Mesendoderm (in vitro differentiated cells): ENCODE data around the gene PSMB3.

Experiments
- DNase-seq: peaks from one replicate; pipeline ENCODE4 v3.0.0; 2013
- H2AK5ac ChIP-seq: 2 replicates; pipeline ENCODE4 v1.6.1; 2013; ENCODE audit warnings: low read length, inconsistent platforms
- H2BK120ac ChIP-seq: 2 replicates; pipeline ENCODE4 v1.6.1; 2013; ENCODE audit warnings: low read depth, mild to moderate bottlenecking, low read length, moderate library complexity, mixed read lengths
- H2BK15ac ChIP-seq: replicated peaks from 2 replicates; pipeline ENCODE4 v1.6.1; 2013; ENCODE audit warnings: low read depth, mild to moderate bottlenecking, moderate library complexity
- H2BK5ac ChIP-seq: 2 replicates; pipeline ENCODE4 v1.6.1; 2013; ENCODE audit warnings: low read length, inconsistent platforms
- H3K18ac ChIP-seq: 2 replicates; pipeline ENCODE4 v1.6.1; 2013; ENCODE audit warnings: mild to moderate bottlenecking, low read length, mixed read lengths
- H3K23ac ChIP-seq: one replicate; pipeline ENCODE4 v1.6.1; 2013; ENCODE audit warnings: low read length
- H3K27ac ChIP-seq: 2 replicates; pipeline ENCODE4 v1.5.1; 2013; ENCODE audit warnings: low read depth, mild to moderate bottlenecking, inconsistent platforms, low read length, moderate library complexity
- H3K27me3 ChIP-seq: 2 replicates; pipeline ENCODE4 v1.6.1; 2013; ENCODE audit warnings: low read length, control low read depth, mild to moderate bottlenecking, inconsistent platforms; ENCODE audit not compliant: insufficient read depth, poor library complexity
- H3K36me3 ChIP-seq: 2 replicates; pipeline ENCODE4 v1.6.1; 2013; ENCODE audit warnings: low read length, inconsistent platforms; ENCODE audit not compliant: control insufficient read depth, insufficient read depth
- H3K4ac ChIP-seq: one replicate; pipeline ENCODE4 v1.6.1; 2013; ENCODE audit warnings: low read depth, mild to moderate bottlenecking, low read length, moderate library complexity
- H3K4me1 ChIP-seq: 2 replicates; pipeline ENCODE4 v1.6.1; 2013; ENCODE audit warnings: low read depth, low read length, inconsistent platforms; ENCODE audit not compliant: control insufficient read depth
- H3K4me2 ChIP-seq: 2 replicates; pipeline ENCODE4 v1.6.1; 2013; ENCODE audit warnings: low read length
- H3K4me3 ChIP-seq: 2 replicates; pipeline ENCODE4 v1.5.1; 2013; ENCODE audit warnings: mild to moderate bottlenecking, low read length
- H3K56ac ChIP-seq: one replicate; pipeline ENCODE4 v1.6.1; 2013; ENCODE audit warnings: low read length
- H3K79me1 ChIP-seq: 2 replicates; pipeline ENCODE4 v1.6.1; 2013; ENCODE audit warnings: low read length, inconsistent platforms
- H3K79me2 ChIP-seq: 2 replicates; pipeline ENCODE4 v1.6.1; 2013; ENCODE audit warnings: mild to moderate bottlenecking, low read length; ENCODE audit not compliant: control insufficient read depth, insufficient read depth
- H3K9ac ChIP-seq: 2 replicates; pipeline ENCODE4 v1.6.1; 2013; ENCODE audit warnings: low read length, inconsistent platforms
- H4K5ac ChIP-seq: one replicate; pipeline ENCODE4 v1.6.1; 2013; ENCODE audit warnings: low read length
- H4K8ac ChIP-seq: one replicate; pipeline ENCODE4 v1.6.1; 2013; ENCODE audit warnings: low read depth, mild to moderate bottlenecking, control low read depth, low read length, moderate library complexity
- WGBS: extraction: QIAGEN DNeasy Blood & Tissue Kit; methylation state at CpG from one replicate; pipeline ENCODE4 v1.1.7; 2013; ENCODE audit warnings: low lambda C conversion rate, missing lambda C conversion rate; ENCODE audit not compliant: insufficient coverage; ENCODE audit errors: extremely low coverage; 5-methylcytosine and 5-hydroxymethylcytosine counted together

Gene PSMB3

GRCh38 chr17:38751144-38751807 lies 1.3 kb upstream of the PSMB3 start:
- Histone ChIP-seq H3K4ac (no peak overlapping the region), H3K18ac (no peak overlapping the region), H3K4me2 (peak overlapping the region; percentile 95), H2BK15ac (no peak overlapping the region), H3K79me1 (peaks cover 12% of the 10 kb centered on the region), H2BK120ac (no peak overlapping the region), H3K56ac (peak overlapping the region; percentile 93), H3K36me3 (peaks cover 2% of the 10 kb centered on the region), H3K4me1 (peaks cover 11% of the 10 kb centered on the region), H3K79me2 (peaks cover 30% of the 10 kb centered on the region), H3K23ac (no peak overlapping the region), H4K5ac (no peak overlapping the region), H3K27me3 (no peaks in the 10 kb centered on the region), H3K9ac (peak overlapping the region; percentile 85), H3K27ac (no peak overlapping the region), H2BK5ac (no peak overlapping the region), H4K8ac (no peak overlapping the region), H3K4me3 (peak overlapping the region; percentile 3), H2AK5ac (no peak overlapping the region)
- WGBS: no CpG with 5 or more reads among the region's 10 CpGs
- DNase-seq: peak; percentile 43

DNA sequence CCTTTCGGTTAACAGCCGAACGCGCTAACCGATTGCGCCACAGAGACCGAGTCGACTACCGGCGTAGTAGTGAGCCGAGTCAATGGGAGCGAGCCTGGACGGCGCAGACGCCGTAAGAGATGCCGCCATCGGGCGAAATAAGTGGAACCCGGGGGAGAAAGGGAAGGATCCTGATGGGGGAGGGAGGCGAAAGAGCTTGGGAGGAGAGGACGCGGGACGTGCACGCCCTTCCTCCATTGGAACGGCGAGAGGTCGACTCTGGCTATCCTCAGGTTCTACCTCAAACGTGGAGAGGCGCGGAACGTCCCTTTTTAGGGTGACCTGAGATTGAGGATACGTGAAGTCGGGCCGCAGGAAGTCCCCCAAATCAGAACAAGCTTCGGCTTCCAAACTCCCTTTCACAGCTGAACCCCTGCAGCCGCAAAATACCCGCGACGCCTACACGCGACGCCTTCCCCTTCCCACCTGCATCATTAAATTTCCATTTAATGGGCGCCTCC lies 683 bp upstream of the PSMB3 start:
- Histone ChIP-seq H3K4me2 (peak overlapping the region; percentile 76), H3K27ac (no peak overlapping the region), H2BK120ac (no peak overlapping the region), H3K79me1 (peaks cover 11% of the 10 kb centered on the region), H3K9ac (peak overlapping the region; percentile 75), H4K8ac (no peak overlapping the region), H2BK5ac (peak overlapping the region; percentile 5), H3K4me1 (peaks cover 10% of the 10 kb centered on the region), H3K23ac (no peak overlapping the region), H2BK15ac (no peak overlapping the region), H4K5ac (no peak overlapping the region), H3K4ac (peak overlapping the region; percentile 89), H3K36me3 (peaks cover 2% of the 10 kb centered on the region), H3K18ac (peak overlapping the region; percentile 34), H3K27me3 (no peaks in the 10 kb centered on the region), H3K56ac (peak overlapping the region; percentile 92), H3K4me3 (peak overlapping the region; percentile 70), H3K79me2 (peaks cover 24% of the 10 kb centered on the region), H2AK5ac (no peak overlapping the region)
- peak; percentile 93 for DNase-seq
- no CpG with 5 or more reads among the region's 44 CpGs for WGBS

- H3K36me3 ChIP-seq: peaks cover 3% of the 10 kb centered on the region
- H3K18ac ChIP-seq: no peak overlapping the region
- H3K23ac ChIP-seq: no peak overlapping the region
- no peak overlapping the region for H2BK15ac ChIP-seq
- peaks cover 16% of the 10 kb centered on the region for H3K79me2 ChIP-seq
- no peak overlapping the region for H3K4ac ChIP-seq
- H3K27ac ChIP-seq: no peak overlapping the region
- no peak overlapping the region for H2AK5ac ChIP-seq
- no peak overlapping the region for H4K5ac ChIP-seq
- H3K4me2 ChIP-seq: peak overlapping the region; percentile 52
- H3K9ac ChIP-seq: peak overlapping the region; percentile 98
- H3K4me3 ChIP-seq: peak overlapping the region; percentile 98
- H2BK120ac ChIP-seq: no peak overlapping the region
- H3K56ac ChIP-seq: peak overlapping the region; percentile 100
- peaks cover 11% of the 10 kb centered on the region for H3K79me1 ChIP-seq
- peaks cover 10% of the 10 kb centered on the region for H3K4me1 ChIP-seq
- no peak overlapping the region for H2BK5ac ChIP-seq
- WGBS: no CpG with 5 or more reads among the region's 22 CpGs
- H4K8ac ChIP-seq: no peak overlapping the region
- no peaks in the 10 kb centered on the region for H3K27me3 ChIP-seq
- DNase-seq: no peak
Observed at GRCh38 chr17:38753071-38753506, 548 bp downstream of the PSMB3 start.

GRCh38 chr17:38761612-38762011 lies 9.1 kb downstream of the PSMB3 start:
- no CpG with 5 or more reads among the region's 4 CpGs for WGBS
- no peak overlapping the region for H2AK5ac ChIP-seq
- no peaks in the 10 kb centered on the region for H3K79me2 ChIP-seq
- H3K23ac ChIP-seq: no peak overlapping the region
- no peak overlapping the region for H4K8ac ChIP-seq
- no peaks in the 10 kb centered on the region for H3K4me1 ChIP-seq
- H3K36me3 ChIP-seq: peaks cover 13% of the 10 kb centered on the region
- no peaks in the 10 kb centered on the region for H3K27me3 ChIP-seq
- H2BK5ac ChIP-seq: no peak overlapping the region
- peak; percentile 79 for DNase-seq
- no peak overlapping the region for H2BK15ac ChIP-seq
- no peak overlapping the region for H4K5ac ChIP-seq
- no peak overlapping the region for H3K4me2 ChIP-seq
- no peaks in the 10 kb centered on the region for H3K79me1 ChIP-seq
- H3K18ac ChIP-seq: no peak overlapping the region
- H3K4me3 ChIP-seq: no peak overlapping the region
- H3K4ac ChIP-seq: no peak overlapping the region
- H3K9ac ChIP-seq: no peak overlapping the region
- H3K27ac ChIP-seq: no peak overlapping the region
- H2BK120ac ChIP-seq: no peak overlapping the region
- H3K56ac ChIP-seq: no peak overlapping the region

GRCh38 chr17:38762231-38762630 lies 9.7 kb downstream of the PSMB3 start:
- DNase-seq: no peak

More at GRCh38 chr17:38762231-38762630, 9.7 kb downstream of the PSMB3 start:
- Histone ChIP-seq H3K79me1 (no peaks in the 10 kb centered on the region), H3K56ac (no peak overlapping the region), H3K27me3 (no peaks in the 10 kb centered on the region), H2BK5ac (no peak overlapping the region), H3K27ac (no peak overlapping the region), H3K4me3 (no peak overlapping the region), H3K18ac (no peak overlapping the region), H3K4me1 (no peaks in the 10 kb centered on the region), H3K79me2 (no peaks in the 10 kb centered on the region), H3K36me3 (peaks cover 13% of the 10 kb centered on the region), H2BK15ac (no peak overlapping the region), H3K4me2 (no peak overlapping the region), H3K9ac (no peak overlapping the region), H2BK120ac (no peak overlapping the region), H3K23ac (no peak overlapping the region), H2AK5ac (no peak overlapping the region), H3K4ac (no peak overlapping the region), H4K5ac (no peak overlapping the region), H4K8ac (no peak overlapping the region)
- WGBS: no CpG with 5 or more reads among the region's 3 CpGs
